Measurements from ENCODE around the gene CHP1. TPM values are rescaled to one million over a fixed set of nuclear protein-coding genes. Genes with fewer than 3 reads are reported as not detected.
"Not testable (repeated sequence)": the region's sequence is repeated elsewhere in the genome, so short reads cannot be mapped to it uniquely, and the experiment has no call there.

CHP1 gene
- total and polyA plus RNA-seq, 4 donors = 73.3 to 167 (median 101) TPM

- peaks cover 0 to 14% (median 6%) of the 10 kb centered on the region in 5 donors for H3K4me1 ChIP-seq (ENCODE audit: control insufficient read depth in 5 of 5, insufficient read depth in 5 of 5, low read length in 5 of 5)
- H3K4me3 ChIP-seq = no peak overlapping the region
- H3K9ac ChIP-seq (ENCODE audit: insufficient read depth in 1 of 2, low read length in 2 of 2) = no peak overlapping the region
- DNase-seq (no peak), ATAC-seq (ENCODE audit: insufficient read depth, low FRiP score) (no peak)
- H3K27me3 ChIP-seq (ENCODE audit: control insufficient read depth in 3 of 3, insufficient read depth in 3 of 3, low read length in 2 of 3) = no peaks in the 10 kb centered on the region
- WGBS, 2 donors = 28 to 33% methylated on average over 10 of the region's 10 CpGs
- TF ChIP-seq CTCF (IDR thresholded peaks at IDR 0.05; ENCODE audit: control extremely low read depth, extremely low read depth) = no peak
- H3K27ac ChIP-seq (ENCODE audit: low read depth in 1 of 2, low read length in 1 of 2) = peak overlapping the region in 1 of 2 donors; percentile 79
- H3K36me3 ChIP-seq (ENCODE audit: control insufficient read depth in 4 of 4, insufficient read depth in 4 of 4, low read length in 4 of 4) = no peaks in the 10 kb centered on the region
- H3K9me3 ChIP-seq (ENCODE audit: control insufficient read depth in 4 of 4, insufficient read depth in 3 of 4, low read length in 3 of 4) = no peaks in the 10 kb centered on the region
Observed at GRCh38 chr15:41230345-41230649, 771 bp upstream of the CHP1 start.

GRCh38 chr15:41231422-41232226, 556 bp downstream of the CHP1 start:
- Histone ChIP-seq H3K4me3 (peak overlapping the region; percentile 71), H3K9ac (ENCODE audit: insufficient read depth in 1 of 2, low read length in 2 of 2) (peak overlapping the region; percentile 81 to 94), H3K4me1 (ENCODE audit: control insufficient read depth in 5 of 5, insufficient read depth in 5 of 5, low read length in 5 of 5) (peaks cover 0 to 14% (median 6%) of the 10 kb centered on the region in 5 donors), H3K27me3 (ENCODE audit: control insufficient read depth in 3 of 3, insufficient read depth in 3 of 3, low read length in 2 of 3) (no peaks in the 10 kb centered on the region), H3K9me3 (ENCODE audit: control insufficient read depth in 4 of 4, insufficient read depth in 3 of 4, low read length in 3 of 4) (no peaks in the 10 kb centered on the region), H3K36me3 (ENCODE audit: control insufficient read depth in 4 of 4, insufficient read depth in 4 of 4, low read length in 4 of 4) (no peaks in the 10 kb centered on the region), H3K27ac (ENCODE audit: low read depth in 1 of 2, low read length in 1 of 2) (peak overlapping the region; percentile 90 to 97)
- ATAC-seq (ENCODE audit: insufficient read depth, low FRiP score) = peak; percentile 5
- WGBS, 2 donors = 3 to 7% methylated on average over 28 of the region's 28 CpGs
- no peak for TF ChIP-seq CTCF (IDR thresholded peaks at IDR 0.05; ENCODE audit: control extremely low read depth, extremely low read depth)
- DNase-seq = peak in 2 of 3 donors; percentile 31 to 56

- Histone ChIP-seq H3K9me3 (ENCODE audit: control insufficient read depth in 4 of 4, insufficient read depth in 3 of 4, low read length in 3 of 4) (no peaks in the 10 kb centered on the region), H3K4me3 (no peak overlapping the region), H3K4me1 (ENCODE audit: control insufficient read depth in 5 of 5, insufficient read depth in 5 of 5, low read length in 5 of 5) (peaks cover 0 to 14% (median 6%) of the 10 kb centered on the region in 5 donors), H3K27ac (ENCODE audit: low read depth in 1 of 2, low read length in 1 of 2) (no peak overlapping the region), H3K27me3 (ENCODE audit: control insufficient read depth in 3 of 3, insufficient read depth in 3 of 3, low read length in 2 of 3) (no peaks in the 10 kb centered on the region), H3K9ac (ENCODE audit: insufficient read depth in 1 of 2, low read length in 2 of 2) (peak overlapping the region in 1 of 2 donors; percentile 34), H3K36me3 (ENCODE audit: control insufficient read depth in 4 of 4, insufficient read depth in 4 of 4, low read length in 4 of 4) (no peaks in the 10 kb centered on the region)
- DNase-seq (no peak), ATAC-seq (ENCODE audit: insufficient read depth, low FRiP score) (no peak)
- TF ChIP-seq CTCF (IDR thresholded peaks at IDR 0.05; ENCODE audit: control extremely low read depth, extremely low read depth) = no peak
- WGBS, 2 donors = 80 to 96% methylated on average over 1 of the region's 1 CpG
Observed at GRCh38 chr15:41233367-41233771, 2.3 kb downstream of the CHP1 start.

- 97% methylated on average over 5 of the region's 5 CpGs for WGBS, 2 donors
- ATAC-seq (ENCODE audit: insufficient read depth, low FRiP score); H3K4me3 ChIP-seq; H3K9ac ChIP-seq (ENCODE audit: insufficient read depth in 1 of 2, low read length in 2 of 2); H3K9me3 ChIP-seq (ENCODE audit: control insufficient read depth in 4 of 4, insufficient read depth in 3 of 4, low read length in 3 of 4); H3K27ac ChIP-seq (ENCODE audit: low read depth in 1 of 2, low read length in 1 of 2); H3K36me3 ChIP-seq (ENCODE audit: control insufficient read depth in 4 of 4, insufficient read depth in 4 of 4, low read length in 4 of 4); DNase-seq; H3K27me3 ChIP-seq (ENCODE audit: control insufficient read depth in 3 of 3, insufficient read depth in 3 of 3, low read length in 2 of 3): not testable (repeated sequence)
- H3K4me1 ChIP-seq (ENCODE audit: control insufficient read depth in 5 of 5, insufficient read depth in 5 of 5, low read length in 5 of 5) = peaks cover 0 to 13% (median 6%) of the 10 kb centered on the region in 5 donors
Observed at GRCh38 chr15:41235228-41235627, 4.2 kb downstream of the CHP1 start.
